ENCODE results near the gene CD69.

DNA sequence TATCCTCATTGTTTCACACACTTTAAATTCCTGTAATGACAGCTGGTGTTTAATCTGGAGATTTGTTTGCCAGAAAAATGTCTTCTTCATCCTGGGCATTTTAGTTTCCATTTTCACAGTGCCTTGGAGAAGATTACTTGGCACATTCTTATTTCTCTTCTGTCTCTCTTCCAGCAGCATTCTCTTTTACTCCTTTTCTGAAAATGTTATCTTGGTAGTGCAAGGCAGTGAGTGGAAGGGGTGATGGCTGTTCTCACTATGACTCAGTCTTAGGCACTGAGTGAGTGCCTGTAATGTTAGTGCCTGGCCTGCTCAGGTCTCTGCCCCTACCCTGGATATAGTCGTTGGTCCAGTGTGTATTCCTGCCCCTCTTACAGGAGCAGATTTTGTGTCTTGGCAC lies 40.9 kb downstream of the CD69 start:
- no peak for TF ChIP-seq EZH2 (IDR thresholded peaks at IDR 0.05)
- TF ChIP-seq, protein P1, sequence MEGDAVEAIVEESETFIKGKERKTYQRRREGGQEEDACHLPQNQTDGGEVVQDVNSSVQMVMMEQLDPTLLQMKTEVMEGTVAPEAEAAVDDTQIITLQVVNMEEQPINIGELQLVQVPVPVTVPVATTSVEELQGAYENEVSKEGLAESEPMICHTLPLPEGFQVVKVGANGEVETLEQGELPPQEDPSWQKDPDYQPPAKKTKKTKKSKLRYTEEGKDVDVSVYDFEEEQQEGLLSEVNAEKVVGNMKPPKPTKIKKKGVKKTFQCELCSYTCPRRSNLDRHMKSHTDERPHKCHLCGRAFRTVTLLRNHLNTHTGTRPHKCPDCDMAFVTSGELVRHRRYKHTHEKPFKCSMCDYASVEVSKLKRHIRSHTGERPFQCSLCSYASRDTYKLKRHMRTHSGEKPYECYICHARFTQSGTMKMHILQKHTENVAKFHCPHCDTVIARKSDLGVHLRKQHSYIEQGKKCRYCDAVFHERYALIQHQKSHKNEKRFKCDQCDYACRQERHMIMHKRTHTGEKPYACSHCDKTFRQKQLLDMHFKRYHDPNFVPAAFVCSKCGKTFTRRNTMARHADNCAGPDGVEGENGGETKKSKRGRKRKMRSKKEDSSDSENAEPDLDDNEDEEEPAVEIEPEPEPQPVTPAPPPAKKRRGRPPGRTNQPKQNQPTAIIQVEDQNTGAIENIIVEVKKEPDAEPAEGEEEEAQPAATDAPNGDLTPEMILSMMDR (IDR thresholded peaks at IDR 0.05): no peak

Measured in neural progenitor cell (in vitro differentiated cells).